ENCODE results near the gene UBE3A.
"Not testable (repeated sequence)": the region's sequence is repeated elsewhere in the genome, so short reads cannot be mapped to it uniquely, and the experiment has no call there.

UBE3A gene

DNA sequence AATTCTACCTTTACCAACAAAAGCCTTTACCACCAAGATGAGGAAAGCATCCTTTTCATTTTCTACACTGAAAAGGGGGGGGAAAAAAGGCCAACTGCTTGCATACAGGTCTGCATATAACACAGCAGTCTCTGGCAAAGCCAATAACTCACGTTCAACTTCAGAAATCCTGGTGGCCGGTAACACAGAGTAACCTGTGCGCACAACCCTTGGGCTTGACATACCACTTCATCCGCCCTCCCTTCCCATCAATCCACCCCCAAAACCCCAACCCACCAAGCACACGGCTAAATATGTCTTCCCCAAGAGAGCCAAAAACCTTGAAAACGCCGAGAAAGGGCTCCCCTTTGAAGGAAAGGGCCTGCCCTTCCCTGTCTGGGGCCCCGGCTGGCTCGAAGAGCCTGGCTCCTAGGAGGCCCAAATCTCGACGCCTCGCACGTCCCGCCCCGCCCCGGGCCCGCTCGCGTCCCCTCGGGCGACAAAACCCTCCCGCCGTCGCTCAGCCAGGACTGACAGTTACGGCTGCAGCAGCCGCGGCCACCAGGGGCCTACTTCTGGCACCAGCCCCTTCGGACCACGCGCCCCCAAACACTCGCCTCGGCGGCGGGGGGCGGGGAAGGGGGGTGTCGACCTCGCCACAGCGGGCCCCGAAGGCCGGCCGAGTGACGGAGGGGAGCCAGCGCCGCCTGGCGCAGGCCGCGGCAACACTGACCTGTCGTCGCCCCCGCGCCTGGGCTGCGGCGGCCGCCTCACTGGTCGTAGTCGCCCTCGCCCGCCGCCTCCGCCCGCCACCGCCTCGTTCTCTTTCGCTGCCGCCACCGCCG, 835 bp downstream of the UBE3A start:
- peak; percentile 64 for DNase-seq (ENCODE audit: low spot score)

DNA sequence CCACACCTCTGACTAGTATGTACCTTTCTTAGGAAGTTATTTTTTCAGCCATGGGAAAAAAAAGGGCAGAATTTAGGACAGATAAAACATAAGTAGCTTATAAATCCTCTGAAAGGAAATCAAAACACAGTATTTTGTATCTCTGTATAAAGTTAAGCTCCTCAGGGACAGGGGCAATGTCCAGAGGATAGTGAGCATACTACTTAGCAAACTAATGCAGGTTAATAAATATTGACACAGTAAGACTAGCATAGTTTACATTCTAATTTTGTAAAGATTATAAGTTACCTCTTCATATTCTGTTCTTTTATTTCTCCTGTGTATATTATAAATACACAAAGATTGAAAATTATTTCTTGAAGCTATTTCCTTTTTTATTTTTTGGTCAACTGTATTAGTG, 2.1 kb downstream of the UBE3A start:
- DNase-seq (ENCODE audit: low spot score), result no peak

DNA sequence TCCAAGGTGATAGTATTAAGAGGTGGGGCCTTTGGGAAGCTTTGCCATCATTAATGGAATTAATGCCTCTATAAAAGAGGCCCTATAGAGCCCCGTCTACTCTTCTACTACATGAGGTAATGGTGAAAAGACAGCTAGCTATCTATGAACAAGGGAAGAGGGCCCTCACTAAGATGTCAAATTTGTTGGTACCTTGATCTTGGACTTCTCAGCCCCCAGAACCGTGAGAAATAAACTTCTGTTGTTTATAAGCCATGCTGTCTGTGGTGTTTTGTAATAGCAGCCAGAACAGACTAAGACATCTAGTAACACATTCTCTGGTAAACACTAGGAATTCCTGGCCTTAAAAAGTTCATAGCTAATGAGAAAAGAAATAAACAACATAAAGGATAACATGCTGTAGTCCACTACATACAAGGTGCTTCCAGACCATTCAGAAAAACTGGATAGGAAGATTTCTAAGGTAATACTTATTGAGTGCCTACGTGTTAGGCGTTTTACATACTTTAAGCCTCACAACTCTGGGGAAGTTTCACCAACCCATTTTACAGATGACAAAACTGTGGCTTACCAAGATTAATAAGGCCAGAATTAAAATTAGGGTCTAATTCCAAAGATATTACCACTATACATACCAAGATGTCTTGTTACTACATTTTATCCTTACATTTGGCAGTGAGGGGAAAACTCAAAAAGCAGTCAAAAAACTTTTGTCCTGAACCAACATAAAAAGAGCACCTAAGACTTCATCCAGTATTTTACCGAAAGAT, 3.2 kb downstream of the UBE3A start:
- no peak for DNase-seq (ENCODE audit: low spot score)

DNA sequence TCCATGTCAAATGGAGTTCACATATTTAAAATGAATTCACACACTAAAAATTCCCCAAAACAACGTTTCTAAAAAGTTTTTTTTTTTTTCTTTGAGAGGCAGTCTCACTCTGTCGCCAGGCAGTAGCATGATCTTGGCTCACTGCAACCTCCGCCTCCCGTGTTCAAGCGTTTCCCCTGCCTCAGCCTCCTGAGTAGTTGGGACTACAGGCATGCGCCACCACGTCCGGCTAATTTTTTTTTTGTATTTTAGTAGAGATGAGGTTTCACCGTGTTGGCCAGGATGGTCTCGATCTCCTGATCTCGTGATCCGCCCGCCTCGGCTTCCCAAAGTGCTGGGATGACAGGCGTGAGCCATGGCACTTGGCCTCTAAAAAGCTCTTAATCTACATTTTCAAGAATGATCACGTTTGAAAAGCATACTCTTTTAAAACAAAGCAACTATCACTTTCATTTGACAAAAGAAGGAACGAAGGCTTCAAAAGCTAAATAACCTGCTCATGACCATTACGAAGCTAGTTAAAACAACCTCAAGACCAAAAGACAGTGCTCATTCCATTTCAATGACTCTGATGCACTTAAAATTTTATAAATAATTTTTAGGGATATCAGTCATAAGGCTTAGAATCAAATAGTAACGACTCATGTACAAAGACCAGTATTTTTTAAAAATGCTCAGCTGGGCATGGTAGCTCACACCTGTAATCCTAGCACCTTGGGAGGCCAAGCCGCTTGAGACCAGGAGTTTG, 5.5 kb downstream of the UBE3A start:
- peak; percentile 9 for DNase-seq (ENCODE audit: low spot score)

DNA sequence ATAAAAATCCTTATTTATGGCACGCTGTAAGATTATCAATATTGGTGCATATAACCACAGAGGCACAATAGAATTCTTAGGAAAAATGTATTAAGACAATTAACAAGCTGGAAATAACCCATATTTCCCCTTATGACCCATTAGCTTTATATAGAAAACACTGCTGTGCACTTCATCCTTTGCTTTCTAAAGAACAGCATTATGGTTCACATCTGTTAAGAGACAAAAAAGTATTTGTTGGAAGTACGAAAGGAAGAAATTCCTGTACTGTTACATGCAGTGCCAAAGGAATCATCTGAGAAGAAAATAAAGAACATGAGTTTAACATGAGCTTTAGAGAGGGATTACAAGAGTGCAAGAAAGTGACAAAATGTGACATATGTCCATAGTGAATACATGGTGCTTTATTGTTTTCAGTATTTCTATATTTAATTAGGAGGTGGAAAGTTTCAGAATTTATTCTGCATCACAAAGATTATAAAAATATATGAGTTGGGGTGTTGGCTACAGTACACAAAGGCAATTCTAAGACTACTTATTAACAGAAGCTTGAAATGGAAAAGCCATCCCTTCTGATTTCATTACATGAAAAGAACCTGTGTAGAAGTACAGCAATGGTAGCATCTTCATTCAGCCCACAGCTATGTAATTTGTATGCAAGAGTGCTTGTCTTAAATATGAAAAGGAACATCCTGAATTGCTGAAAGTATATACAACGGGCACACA, 6.8 kb downstream of the UBE3A start:
- DNase-seq (ENCODE audit: low spot score), result no peak

DNA sequence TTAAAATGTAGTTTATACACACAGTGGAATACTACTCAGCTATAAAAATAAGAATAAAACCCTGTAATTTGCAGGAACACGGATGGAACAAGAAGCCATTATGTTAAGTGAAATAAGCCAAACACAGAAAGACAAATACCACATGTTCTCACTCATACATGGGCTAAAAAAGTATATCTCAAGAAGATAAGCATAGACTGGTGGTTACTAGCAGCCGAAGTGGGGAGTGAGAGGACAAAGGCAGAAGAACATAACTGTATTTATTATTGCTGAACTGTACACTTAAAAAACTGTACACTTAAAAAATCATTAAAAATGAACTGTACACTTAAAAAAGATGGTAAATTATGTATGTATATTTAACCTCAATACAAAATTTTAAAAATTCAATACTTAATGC, 11.0 kb downstream of the UBE3A start:
- no peak for DNase-seq (ENCODE audit: low spot score)

DNA sequence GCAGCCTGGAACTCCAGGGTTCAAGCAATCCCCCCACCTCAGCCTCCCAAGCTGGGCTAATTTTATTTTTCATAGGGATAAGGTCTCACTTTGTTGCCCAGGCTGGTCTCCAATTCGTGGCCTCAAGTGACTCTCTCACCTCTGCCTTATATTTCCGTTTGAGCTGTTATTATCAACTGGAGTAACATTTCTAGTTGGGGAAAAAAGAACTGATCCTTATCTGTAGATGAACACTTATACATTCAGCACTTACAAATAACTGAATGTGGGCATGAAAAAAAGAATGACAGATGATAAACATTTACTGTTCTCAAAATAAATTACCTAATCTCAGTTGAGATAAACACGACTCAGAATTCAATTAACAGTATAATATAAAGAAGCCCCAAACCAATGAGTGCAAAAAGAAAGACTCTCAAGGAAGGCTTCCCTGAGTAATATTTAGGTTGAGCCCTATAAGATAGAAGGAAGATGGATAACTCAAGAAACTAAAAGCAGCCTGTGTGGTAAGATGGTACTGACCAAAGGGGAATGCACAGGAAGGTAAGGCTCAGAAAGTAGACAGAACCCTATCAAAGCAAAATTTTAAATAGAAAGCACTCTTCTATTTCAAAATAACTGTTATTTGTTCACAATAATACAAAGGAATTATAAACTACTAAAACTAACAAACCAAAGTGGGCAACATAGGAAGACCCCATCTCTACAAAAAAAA, 11.8 kb downstream of the UBE3A start:
- DNase-seq (ENCODE audit: low spot score), result no peak

DNA sequence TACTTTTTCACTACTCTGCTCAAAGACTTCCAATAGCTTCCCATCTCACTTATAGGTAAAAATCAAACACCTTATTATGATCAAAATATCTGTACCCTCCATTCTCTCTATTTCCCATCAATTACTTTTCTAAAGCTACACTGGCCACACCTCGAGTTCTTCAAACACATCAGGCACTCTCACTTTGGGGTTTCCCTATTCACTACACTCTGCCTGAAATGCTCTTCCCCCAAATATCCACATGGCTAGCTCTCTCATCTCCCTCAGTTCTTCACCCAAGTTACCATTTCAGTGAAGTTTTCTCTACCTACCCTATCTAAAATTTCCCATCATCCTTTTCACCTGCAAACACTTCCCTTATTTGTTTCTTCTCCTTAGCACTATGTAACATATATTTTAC, 14.8 kb downstream of the UBE3A start:
- DNase-seq (ENCODE audit: low spot score), result no peak

DNA sequence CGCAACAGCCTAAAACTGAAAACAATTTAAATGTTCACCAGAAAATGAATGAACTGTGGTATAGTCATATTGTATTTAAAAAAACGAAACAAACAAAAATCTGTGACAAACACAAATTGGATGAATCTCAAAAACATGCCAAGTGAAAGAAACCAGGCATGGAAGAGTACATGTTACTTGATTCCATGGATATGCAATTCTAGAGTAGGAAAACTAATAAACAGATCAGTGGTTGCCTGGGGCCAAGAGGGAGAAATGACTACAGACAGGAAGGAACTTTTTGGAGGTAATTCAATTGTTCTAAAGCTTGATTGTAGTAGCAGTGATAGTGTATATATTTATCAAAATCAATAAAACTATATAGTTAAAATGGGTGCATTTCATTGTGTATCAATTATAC, 16.8 kb downstream of the UBE3A start:
- DNase-seq (ENCODE audit: low spot score), result no peak

DNA sequence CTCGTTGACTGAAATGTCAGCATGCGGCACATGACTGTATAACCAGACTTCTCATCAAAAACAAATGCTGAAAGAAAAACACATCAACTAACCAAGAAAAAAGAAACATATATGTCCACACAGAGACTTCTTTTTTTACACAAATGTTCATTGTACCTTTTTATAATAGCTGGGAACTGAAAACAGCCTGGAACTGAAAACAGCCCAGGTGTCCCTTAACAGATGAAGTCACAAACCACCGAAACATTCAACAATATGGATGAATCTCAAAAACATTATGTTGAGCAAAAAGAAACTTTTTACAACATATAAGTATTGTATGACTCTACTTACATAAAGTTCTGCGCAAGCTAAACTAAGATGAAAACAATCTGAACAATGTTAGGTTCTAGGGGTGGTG, 20.6 kb downstream of the UBE3A start:
- DNase-seq (ENCODE audit: low spot score), result no peak

DNA sequence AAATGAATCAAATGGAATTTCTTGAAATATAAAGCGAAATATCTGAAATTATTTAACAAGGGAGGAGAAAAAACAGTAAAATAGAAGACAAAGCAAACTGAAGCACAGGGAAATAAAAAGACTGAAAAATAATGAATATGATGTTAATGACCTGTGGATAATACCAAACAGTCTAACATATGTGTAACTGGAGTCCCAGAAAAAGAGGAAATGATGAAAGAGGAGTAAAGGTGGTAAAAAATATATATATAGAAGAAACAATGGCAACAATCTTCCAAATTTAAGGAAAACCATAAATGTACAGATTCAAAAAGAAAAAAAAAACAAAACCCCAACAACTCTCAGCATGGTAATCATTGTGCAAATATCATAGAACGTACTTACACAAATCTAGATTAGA, 21.2 kb downstream of the UBE3A start:
- DNase-seq (ENCODE audit: low spot score), result no peak

DNA sequence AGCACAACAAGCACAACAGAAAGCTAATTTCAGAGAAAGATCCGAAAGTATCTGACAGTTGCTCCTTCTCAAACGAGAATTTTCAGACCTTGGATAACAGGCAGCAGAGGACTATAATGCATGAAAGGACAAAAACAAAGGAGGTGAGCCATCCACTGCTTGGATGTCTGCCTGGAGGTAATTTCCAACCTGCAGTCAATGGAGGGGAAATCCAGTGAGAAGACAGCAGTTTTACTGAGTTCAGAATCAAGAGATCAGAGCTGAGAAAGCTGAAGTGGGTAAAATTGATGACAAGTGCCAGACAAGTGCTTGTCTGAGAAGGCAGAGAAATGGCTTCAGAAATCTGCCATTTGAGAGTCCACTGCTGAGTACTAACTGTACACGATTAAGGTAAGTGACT, 22.1 kb downstream of the UBE3A start:
- no peak for DNase-seq (ENCODE audit: low spot score)

DNA sequence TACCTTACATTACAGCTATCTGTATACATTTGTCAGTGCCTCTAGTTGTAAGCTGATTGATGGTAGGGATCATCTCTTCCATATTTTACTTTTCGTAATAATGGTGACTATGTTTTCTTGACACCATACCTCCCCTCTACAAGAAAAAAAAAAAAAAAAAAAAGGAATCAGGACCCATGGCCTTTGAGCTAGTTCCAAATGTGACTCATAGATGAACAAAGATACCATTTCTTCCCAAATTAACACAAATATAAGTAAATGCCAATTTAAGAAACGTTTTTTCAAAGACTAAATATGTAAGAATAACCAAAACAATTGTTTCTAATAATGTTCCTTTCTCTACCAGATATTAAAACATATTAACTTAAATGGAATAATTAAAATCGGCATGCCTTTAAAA, 23.1 kb downstream of the UBE3A start:
- DNase-seq (ENCODE audit: low spot score), result no peak

DNA sequence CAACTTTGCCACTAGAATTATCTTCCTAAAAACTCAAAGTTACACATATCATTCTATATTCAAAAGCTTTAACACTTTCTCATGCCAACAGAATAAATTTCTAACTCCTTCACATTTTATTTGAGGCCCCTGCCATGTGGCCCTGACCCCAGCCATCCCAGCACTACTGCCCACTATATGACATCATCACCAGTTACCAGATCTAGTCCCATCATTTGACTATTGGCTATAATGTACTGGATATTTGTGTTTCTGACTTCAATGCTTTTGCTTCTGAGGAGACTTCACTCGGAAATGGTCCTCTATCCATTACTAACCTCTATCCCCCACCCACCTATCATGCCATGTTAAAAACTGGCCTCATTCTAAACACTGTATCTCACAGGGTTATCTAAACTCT, 23.6 kb downstream of the UBE3A start:
- DNase-seq (ENCODE audit: low spot score), result no peak

DNA sequence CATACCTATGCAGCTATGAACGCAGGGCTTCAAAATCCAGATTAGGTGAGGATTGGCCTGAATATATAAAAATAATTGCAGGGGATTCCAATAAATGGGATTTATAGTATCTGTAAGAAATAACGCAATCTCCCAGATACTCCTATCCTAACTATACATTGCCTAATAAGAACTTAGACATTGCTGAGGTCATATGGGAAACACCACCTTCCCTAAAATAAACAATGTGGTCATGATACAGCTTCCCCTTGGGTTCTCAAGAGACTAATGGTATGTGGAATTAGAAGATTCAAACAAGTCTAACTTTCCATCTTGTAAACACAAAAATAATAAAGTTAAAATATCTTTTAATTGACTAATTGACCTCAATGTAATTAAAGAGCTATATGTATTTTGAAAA, 28.2 kb downstream of the UBE3A start:
- no peak for DNase-seq (ENCODE audit: low spot score)

DNA sequence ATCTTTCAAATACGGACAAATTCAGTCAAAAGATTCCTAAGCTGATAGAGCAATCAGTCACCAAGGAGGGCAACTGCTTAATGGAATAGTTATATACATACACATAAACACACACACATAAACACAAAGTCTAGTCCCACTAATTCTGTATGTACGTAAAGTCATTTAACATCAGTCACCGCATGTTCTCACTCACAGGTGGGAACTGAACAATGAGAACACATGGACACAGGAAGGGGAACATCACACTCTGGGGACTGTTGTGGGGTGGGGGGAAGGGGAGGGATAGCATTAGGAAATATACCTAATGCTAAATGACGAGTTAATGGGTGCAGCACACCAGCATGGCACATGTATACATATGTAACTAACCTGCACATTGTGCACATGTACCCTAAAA, 29.1 kb downstream of the UBE3A start:
- not testable (repeated sequence) for DNase-seq (ENCODE audit: low spot score)

DNA sequence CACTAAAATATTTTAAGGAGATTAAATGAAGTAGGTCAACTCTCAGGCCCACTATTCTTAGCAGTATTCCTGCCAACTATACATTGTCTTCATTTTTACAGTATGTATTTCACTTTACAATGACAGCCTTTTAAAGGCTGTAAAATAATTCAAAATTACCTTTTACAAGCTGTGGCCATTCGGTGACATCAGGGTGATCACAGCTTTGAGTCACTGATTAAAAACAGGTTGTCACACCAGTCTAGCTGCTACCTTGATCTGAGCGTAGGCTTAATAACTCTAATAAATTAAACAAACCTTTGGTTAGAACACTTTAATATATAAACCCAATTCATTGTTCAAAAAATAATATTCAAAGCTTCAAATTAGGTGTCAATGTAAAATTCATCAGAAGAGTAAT, 29.9 kb downstream of the UBE3A start:
- DNase-seq (ENCODE audit: low spot score), result no peak

DNA sequence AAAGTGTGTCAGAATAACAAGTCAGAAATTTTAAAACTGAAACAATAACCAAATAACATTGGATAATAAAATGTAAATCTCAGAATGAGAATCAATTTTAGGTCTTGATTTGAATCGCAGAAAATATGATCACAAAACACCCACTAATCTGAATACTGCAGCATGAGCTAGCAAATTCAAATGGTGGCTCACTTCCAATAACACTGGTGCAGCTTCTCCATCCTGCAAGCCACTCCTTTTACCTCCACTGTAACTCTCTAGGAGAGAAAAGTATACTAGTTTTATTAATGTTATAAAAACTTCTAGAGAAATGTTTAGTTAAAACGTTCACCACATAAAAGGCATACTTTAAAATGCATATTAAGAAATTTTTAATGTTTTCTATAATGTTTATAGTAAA, 30.4 kb downstream of the UBE3A start:
- no peak for DNase-seq (ENCODE audit: low spot score)

DNA sequence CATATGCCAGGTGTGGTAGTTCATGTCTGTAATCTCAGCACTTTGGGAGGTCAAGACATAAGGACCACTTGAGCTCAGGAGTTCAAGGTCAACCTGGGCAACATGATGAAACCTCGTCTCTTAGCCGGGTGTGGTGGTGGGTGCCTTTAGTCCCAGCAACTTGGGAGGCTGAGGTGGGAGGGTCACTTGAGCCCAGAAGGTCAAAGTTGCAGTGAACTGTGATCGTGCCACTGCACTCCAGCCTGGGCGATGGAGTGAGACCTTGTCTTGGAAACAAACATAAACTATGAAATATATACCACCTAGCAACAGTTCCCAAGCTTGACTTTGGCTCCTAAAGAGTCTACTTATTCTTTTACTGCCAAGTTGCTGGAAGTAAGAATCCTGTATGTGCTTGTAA, 30.9 kb downstream of the UBE3A start:
- DNase-seq (ENCODE audit: low spot score), result no peak

DNA sequence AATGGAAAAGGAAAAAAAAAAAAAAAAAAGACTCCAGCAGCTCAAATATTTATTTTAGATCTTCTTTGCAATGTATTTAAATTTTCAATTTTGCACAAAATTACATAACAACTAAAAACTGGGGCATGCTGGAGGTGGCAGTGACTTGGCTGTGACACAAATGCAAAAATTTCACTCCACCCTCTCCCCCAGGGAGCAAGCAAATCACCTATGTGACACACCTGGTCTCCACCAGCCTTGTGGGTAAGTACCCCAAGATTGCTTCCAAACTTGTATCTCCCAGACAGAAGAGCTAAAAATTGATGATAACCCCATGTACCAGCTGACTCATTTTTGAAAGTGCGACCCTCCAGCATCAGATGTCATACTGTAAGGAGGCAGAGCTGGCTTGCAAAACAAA, 32.0 kb downstream of the UBE3A start:
- DNase-seq (ENCODE audit: low spot score), result no peak

DNA sequence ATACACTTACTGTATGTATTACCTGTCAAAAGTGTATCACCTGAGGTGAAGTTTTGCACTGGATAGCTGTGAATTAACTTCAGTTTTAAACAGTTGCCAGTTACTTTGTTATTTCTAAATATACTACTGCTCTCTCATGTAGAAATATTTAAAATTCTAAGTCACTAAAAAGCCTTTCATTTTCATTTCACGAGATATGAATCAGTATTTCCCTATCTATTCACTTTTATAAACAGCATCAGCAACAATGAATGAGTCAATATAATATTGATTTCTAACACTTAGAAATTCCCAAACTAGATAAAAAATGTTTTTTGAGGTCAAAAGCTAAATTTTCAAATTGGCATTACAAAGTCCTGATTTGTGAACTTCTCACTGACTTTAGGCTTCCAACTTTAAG, 32.6 kb downstream of the UBE3A start:
- DNase-seq (ENCODE audit: low spot score), result no peak

DNA sequence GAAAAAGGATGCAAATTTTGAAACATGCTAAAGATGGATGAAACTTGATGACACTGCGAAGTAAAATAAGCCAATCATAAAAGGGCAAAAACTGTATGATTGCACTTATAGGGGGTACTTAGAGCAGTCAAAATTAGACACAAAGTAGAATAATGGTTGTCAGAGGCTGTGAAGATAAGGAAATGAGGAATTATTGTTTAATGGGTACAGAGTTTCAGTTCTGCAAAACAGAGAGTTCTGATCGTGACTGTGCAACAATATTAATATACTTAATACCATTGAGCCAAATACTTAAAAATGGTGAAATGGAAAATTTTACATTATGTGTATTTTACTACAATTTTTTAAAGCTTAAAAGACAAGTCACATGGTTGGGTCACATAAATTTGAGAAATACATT, 35.1 kb downstream of the UBE3A start:
- no peak for DNase-seq (ENCODE audit: low spot score)

Measured in AG08396 (cell line).